IPS-11a (cell line): ENCODE data around the gene L1CAM.

ENCODE experiments used
- H3K4me3 ChIP-seq: one replicate; pipeline ENCODE4 v1.5.1; 2013; ENCODE audit warnings: low read depth, low read length, control low read depth

Gene L1CAM

GRCh38 chrX:153812220-153812619 lies 73.8 kb downstream of the L1CAM start:
- H3K4me3 ChIP-seq, result no peak overlapping the region
